ENCODE measurements around the gene TAX1BP1. TPM values are rescaled to one million over a fixed set of nuclear protein-coding genes. Genes with fewer than 3 reads are reported as not detected.

Gene TAX1BP1
- total RNA-seq, 2 experiments from 2014 or later: 27.9 to 49.7 TPM

- intact Hi-C loops (cut with micrococcal nuclease; ENCODE audit: unreplicated experiment): no loop called here
- Histone ChIP-seq H3K4me3 (ENCODE audit: low read depth, low read length, poor library complexity, severe bottlenecking) (no peak overlapping the region), H4K20me1 (ENCODE audit: insufficient read depth, low read length) (no peaks in the 10 kb centered on the region), H3K9me3 (ENCODE audit: low read length) (no peaks in the 10 kb centered on the region), H3K36me3 (ENCODE audit: insufficient read depth, low read length) (peaks cover 41% of the 10 kb centered on the region), H3K4me1 (ENCODE audit: insufficient read depth, low read length, poor library complexity, severe bottlenecking) (no peaks in the 10 kb centered on the region), H3K9me2 (ENCODE audit: insufficient read depth, low read length) (no peaks in the 10 kb centered on the region), H3K79me2 (ENCODE audit: insufficient read depth, low read depth, low read length) (no peaks in the 10 kb centered on the region), H3K4me2 (ENCODE audit: low read length) (no peak overlapping the region), H2AFZ (ENCODE audit: low read length) (no peak overlapping the region), H3K27ac (ENCODE audit: low read depth, low read length, poor library complexity, severe bottlenecking) (no peak overlapping the region)
- ChIA-PET POLR2A (no interaction called here), CTCF (ENCODE audit: unreplicated experiment) (no interaction called here)
- no TSS peak for BruUV-seq (replicated peaks)
- no peak for DNase-seq (ENCODE audit: low spot score)
- TF ChIP-seq, protein P1, sequence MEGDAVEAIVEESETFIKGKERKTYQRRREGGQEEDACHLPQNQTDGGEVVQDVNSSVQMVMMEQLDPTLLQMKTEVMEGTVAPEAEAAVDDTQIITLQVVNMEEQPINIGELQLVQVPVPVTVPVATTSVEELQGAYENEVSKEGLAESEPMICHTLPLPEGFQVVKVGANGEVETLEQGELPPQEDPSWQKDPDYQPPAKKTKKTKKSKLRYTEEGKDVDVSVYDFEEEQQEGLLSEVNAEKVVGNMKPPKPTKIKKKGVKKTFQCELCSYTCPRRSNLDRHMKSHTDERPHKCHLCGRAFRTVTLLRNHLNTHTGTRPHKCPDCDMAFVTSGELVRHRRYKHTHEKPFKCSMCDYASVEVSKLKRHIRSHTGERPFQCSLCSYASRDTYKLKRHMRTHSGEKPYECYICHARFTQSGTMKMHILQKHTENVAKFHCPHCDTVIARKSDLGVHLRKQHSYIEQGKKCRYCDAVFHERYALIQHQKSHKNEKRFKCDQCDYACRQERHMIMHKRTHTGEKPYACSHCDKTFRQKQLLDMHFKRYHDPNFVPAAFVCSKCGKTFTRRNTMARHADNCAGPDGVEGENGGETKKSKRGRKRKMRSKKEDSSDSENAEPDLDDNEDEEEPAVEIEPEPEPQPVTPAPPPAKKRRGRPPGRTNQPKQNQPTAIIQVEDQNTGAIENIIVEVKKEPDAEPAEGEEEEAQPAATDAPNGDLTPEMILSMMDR (conservative IDR thresholded peaks at IDR 0.05; ENCODE audit: low read length): no peak
- TF ChIP-seq EZH2phosphoT487 (IDR thresholded peaks at IDR 0.05; ENCODE audit: borderline replicate concordance, low read depth, low read length): no peak
Observed at GRCh38 chr7:27795977-27796376, 56.0 kb downstream of the TAX1BP1 start.

GRCh38 chr7:27799212-27799611 lies 59.2 kb downstream of the TAX1BP1 start:
- intact Hi-C loops (cut with micrococcal nuclease; ENCODE audit: unreplicated experiment): no loop called here
- no peaks in the 10 kb centered on the region for H3K79me2 ChIP-seq (ENCODE audit: insufficient read depth, low read depth, low read length)
- H3K9me3 ChIP-seq (ENCODE audit: low read length): no peaks in the 10 kb centered on the region
- H2AFZ ChIP-seq (ENCODE audit: low read length): no peak overlapping the region
- CTCF ChIA-PET (ENCODE audit: unreplicated experiment): no interaction called here
- no peak for DNase-seq (ENCODE audit: low spot score)
- POLR2A ChIA-PET: interaction anchor here (0.6 to 1.1 kb wide), 4 partner anchors 10 to 327 kb away, joined by 3 to 5 read pairs (median 4); no protein-coding TSS in a partner anchor
- no peaks in the 10 kb centered on the region for H3K4me1 ChIP-seq (ENCODE audit: insufficient read depth, low read length, poor library complexity, severe bottlenecking)
- peaks cover 23% of the 10 kb centered on the region for H3K36me3 ChIP-seq (ENCODE audit: insufficient read depth, low read length)
- TF ChIP-seq, protein P1 (conservative IDR thresholded peaks at IDR 0.05; ENCODE audit: low read length): no peak
- no peak for TF ChIP-seq EZH2phosphoT487 (IDR thresholded peaks at IDR 0.05; ENCODE audit: borderline replicate concordance, low read depth, low read length)
- no TSS peak for BruUV-seq (replicated peaks)
- no peak overlapping the region for H3K4me2 ChIP-seq (ENCODE audit: low read length)
- H4K20me1 ChIP-seq (ENCODE audit: insufficient read depth, low read length): no peaks in the 10 kb centered on the region
- no peaks in the 10 kb centered on the region for H3K9me2 ChIP-seq (ENCODE audit: insufficient read depth, low read length)
- H3K4me3 ChIP-seq (ENCODE audit: low read depth, low read length, poor library complexity, severe bottlenecking): no peak overlapping the region
- H3K27ac ChIP-seq (ENCODE audit: low read depth, low read length, poor library complexity, severe bottlenecking): no peak overlapping the region

GRCh38 chr7:27802999-27803398 lies 63.0 kb downstream of the TAX1BP1 start:
- no TSS peak for BruUV-seq (replicated peaks)
- POLR2A ChIA-PET: interaction anchor here (1.0 kb wide), 1 partner anchor 8 kb away, joined by 4 read pairs; no protein-coding TSS in a partner anchor

More at GRCh38 chr7:27802999-27803398, 63.0 kb downstream of the TAX1BP1 start:
- DNase-seq (ENCODE audit: low spot score): no peak
- 0 out of 2 replicates have a peak, but pooled peaks cover 3% of the 10 kb centered on the region for H3K36me3 ChIP-seq (ENCODE audit: insufficient read depth, low read length)
- H3K27ac ChIP-seq (ENCODE audit: low read depth, low read length, poor library complexity, severe bottlenecking): no peak overlapping the region
- no peak overlapping the region for H2AFZ ChIP-seq (ENCODE audit: low read length)
- H3K9me2 ChIP-seq (ENCODE audit: insufficient read depth, low read length): no peaks in the 10 kb centered on the region
- intact Hi-C loops (cut with micrococcal nuclease; ENCODE audit: unreplicated experiment): no loop called here
- no peaks in the 10 kb centered on the region for H4K20me1 ChIP-seq (ENCODE audit: insufficient read depth, low read length)
- H3K4me1 ChIP-seq (ENCODE audit: insufficient read depth, low read length, poor library complexity, severe bottlenecking): no peaks in the 10 kb centered on the region
- H3K9me3 ChIP-seq (ENCODE audit: low read length): no peaks in the 10 kb centered on the region
- TF ChIP-seq EZH2phosphoT487 (IDR thresholded peaks at IDR 0.05; ENCODE audit: borderline replicate concordance, low read depth, low read length): no peak
- TF ChIP-seq, protein P1 (conservative IDR thresholded peaks at IDR 0.05; ENCODE audit: low read length): no peak
- no peak overlapping the region for H3K4me2 ChIP-seq (ENCODE audit: low read length)
- no peak overlapping the region for H3K4me3 ChIP-seq (ENCODE audit: low read depth, low read length, poor library complexity, severe bottlenecking)
- CTCF ChIA-PET (ENCODE audit: unreplicated experiment): interaction anchor here (1.1 kb wide), 1 partner anchor 58 kb away, joined by 3 read pairs; no protein-coding TSS in a partner anchor
- H3K79me2 ChIP-seq (ENCODE audit: insufficient read depth, low read depth, low read length): no peaks in the 10 kb centered on the region

Data from OCI-LY7 (cell line).